ENCODE data around the gene MSMB.

DNA sequence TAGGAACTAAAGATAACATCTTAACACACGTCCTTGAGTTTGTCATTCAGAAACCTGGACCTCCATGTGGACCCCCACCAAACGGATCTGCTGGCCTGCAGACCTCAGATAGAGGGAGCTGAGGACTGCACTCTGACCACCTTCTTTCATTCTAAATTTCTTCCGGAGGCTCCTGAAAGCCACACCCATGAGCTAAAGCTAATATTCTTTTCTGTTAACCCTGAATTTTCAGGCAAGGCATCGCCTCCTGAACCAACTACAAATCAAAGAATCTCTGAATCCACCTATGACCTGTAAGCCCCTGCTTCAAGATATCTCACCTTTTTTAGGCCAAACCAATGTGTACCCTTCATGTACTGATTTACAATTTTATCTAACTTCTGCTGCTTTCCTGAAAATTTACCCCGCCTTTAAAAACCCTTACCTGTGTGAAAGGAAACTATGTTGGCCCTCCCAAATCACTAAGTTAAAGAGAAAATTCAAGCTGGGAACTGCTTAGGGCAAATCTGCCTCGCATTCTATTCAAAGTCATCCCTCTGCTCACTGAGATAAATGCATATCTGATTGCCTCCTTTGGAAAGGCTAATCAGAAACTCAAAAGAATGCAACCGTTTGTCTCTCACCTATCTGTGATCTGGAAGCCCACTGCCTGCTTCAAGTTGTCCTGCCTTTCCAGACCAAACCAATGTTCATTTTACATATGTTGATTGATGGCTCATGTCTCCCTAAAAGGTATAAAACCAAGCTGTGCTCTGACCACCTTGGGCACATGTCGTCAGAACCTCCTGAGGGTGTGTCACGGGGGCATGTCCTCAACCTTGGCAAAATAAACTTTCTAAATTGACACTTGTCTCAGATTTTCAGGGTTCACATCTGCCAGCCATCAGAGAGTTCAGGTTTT lies 7.7 kb upstream of the MSMB start:
- TF ChIP-seq, protein P1, sequence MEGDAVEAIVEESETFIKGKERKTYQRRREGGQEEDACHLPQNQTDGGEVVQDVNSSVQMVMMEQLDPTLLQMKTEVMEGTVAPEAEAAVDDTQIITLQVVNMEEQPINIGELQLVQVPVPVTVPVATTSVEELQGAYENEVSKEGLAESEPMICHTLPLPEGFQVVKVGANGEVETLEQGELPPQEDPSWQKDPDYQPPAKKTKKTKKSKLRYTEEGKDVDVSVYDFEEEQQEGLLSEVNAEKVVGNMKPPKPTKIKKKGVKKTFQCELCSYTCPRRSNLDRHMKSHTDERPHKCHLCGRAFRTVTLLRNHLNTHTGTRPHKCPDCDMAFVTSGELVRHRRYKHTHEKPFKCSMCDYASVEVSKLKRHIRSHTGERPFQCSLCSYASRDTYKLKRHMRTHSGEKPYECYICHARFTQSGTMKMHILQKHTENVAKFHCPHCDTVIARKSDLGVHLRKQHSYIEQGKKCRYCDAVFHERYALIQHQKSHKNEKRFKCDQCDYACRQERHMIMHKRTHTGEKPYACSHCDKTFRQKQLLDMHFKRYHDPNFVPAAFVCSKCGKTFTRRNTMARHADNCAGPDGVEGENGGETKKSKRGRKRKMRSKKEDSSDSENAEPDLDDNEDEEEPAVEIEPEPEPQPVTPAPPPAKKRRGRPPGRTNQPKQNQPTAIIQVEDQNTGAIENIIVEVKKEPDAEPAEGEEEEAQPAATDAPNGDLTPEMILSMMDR (IDR thresholded peaks at IDR 0.05): no peak
- TF ChIP-seq ESRRA (CRISPR knock-in tag; IDR thresholded peaks at IDR 0.05; ENCODE audit: borderline replicate concordance): no peak
- TF ChIP-seq, protein P2, sequence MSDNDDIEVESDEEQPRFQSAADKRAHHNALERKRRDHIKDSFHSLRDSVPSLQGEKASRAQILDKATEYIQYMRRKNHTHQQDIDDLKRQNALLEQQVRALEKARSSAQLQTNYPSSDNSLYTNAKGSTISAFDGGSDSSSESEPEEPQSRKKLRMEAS (CRISPR knock-in tag; IDR thresholded peaks at IDR 0.05): no peak
- TF ChIP-seq, protein P3, sequence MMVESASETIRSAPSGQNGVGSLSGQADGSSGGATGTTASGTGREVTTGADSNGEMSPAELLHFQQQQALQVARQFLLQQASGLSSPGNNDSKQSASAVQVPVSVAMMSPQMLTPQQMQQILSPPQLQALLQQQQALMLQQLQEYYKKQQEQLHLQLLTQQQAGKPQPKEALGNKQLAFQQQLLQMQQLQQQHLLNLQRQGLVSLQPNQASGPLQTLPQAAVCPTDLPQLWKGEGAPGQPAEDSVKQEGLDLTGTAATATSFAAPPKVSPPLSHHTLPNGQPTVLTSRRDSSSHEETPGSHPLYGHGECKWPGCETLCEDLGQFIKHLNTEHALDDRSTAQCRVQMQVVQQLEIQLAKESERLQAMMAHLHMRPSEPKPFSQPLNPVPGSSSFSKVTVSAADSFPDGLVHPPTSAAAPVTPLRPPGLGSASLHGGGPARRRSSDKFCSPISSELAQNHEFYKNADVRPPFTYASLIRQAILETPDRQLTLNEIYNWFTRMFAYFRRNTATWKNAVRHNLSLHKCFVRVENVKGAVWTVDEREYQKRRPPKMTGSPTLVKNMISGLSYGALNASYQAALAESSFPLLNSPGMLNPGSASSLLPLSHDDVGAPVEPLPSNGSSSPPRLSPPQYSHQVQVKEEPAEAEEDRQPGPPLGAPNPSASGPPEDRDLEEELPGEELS (CRISPR knock-in tag; IDR thresholded peaks at IDR 0.05): no peak
- TF ChIP-seq, protein P4, sequence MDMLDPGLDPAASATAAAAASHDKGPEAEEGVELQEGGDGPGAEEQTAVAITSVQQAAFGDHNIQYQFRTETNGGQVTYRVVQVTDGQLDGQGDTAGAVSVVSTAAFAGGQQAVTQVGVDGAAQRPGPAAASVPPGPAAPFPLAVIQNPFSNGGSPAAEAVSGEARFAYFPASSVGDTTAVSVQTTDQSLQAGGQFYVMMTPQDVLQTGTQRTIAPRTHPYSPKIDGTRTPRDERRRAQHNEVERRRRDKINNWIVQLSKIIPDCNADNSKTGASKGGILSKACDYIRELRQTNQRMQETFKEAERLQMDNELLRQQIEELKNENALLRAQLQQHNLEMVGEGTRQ (CRISPR knock-in tag; IDR thresholded peaks at IDR 0.05): no peak
- no peak for TF ChIP-seq CBFB (CRISPR knock-in tag; IDR thresholded peaks at IDR 0.05; ENCODE audit: low read depth)
- no peak for TF ChIP-seq FOXJ3 (CRISPR knock-in tag; IDR thresholded peaks at IDR 0.05; ENCODE audit: borderline replicate concordance)
- TF ChIP-seq, protein P5, sequence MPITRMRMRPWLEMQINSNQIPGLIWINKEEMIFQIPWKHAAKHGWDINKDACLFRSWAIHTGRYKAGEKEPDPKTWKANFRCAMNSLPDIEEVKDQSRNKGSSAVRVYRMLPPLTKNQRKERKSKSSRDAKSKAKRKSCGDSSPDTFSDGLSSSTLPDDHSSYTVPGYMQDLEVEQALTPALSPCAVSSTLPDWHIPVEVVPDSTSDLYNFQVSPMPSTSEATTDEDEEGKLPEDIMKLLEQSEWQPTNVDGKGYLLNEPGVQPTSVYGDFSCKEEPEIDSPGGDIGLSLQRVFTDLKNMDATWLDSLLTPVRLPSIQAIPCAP (CRISPR knock-in tag; IDR thresholded peaks at IDR 0.05): no peak
- TF ChIP-seq, protein P6, sequence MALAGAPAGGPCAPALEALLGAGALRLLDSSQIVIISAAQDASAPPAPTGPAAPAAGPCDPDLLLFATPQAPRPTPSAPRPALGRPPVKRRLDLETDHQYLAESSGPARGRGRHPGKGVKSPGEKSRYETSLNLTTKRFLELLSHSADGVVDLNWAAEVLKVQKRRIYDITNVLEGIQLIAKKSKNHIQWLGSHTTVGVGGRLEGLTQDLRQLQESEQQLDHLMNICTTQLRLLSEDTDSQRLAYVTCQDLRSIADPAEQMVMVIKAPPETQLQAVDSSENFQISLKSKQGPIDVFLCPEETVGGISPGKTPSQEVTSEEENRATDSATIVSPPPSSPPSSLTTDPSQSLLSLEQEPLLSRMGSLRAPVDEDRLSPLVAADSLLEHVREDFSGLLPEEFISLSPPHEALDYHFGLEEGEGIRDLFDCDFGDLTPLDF (CRISPR knock-in tag; IDR thresholded peaks at IDR 0.05): no peak
